Keratinocyte (primary cell): ENCODE results near the gene ATG10.

Experiments
- CTCF ChIP-seq, 3 experiments: IDR thresholded peaks in 1 of 3; conservative IDR thresholded peaks in 1 of 3; optimal IDR thresholded peaks in 1 of 3; 2 replicates in 2 of 3; 3 replicates in 1 of 3; pipeline versions ENCODE3 to v1.5.1; 2011; ENCODE audit warnings: low read length in 3 of 3, mild to moderate bottlenecking in 3 of 3, moderate library complexity in 2 of 3, control low read depth in 1 of 3, inconsistent platforms in 1 of 3; ENCODE audit not compliant: insufficient read depth in 2 of 3; ENCODE audit errors: extremely low read depth in 1 of 3
- EZH2 ChIP-seq: IDR thresholded peaks from one replicate; pipeline ENCODE4 v1.6.1; 2012; ENCODE audit warnings: inconsistent platforms, mild to moderate bottlenecking, low read length, moderate library complexity

GRCh38 chr5:82095536-82095935 lies 123.7 kb downstream of the ATG10 start:
- no peak for TF ChIP-seq EZH2
- TF ChIP-seq CTCF (optimal IDR thresholded peaks at IDR 0.05 in 1 of 3, IDR thresholded peaks at IDR 0.05 in 1 of 3, conservative IDR thresholded peaks at IDR 0.05 in 1 of 3; ENCODE audit: extremely low read depth in 1 of 3, insufficient read depth in 2 of 3, low read length in 3 of 3): no peak
